HEK293 (cell line): ENCODE results near the gene TMEM222.

Source experiments
- CTCF ChIP-seq: fragments of 450-650 bp; formaldehyde crosslinking; IDR thresholded peaks from 2 replicates; pipeline ENCODE4 v1.5.1; 2016; ENCODE audit warnings: missing biosample characterization, missing genetic modification characterization
- HOXA7 ChIP-seq: sonication (generic); formaldehyde crosslinking; IDR thresholded peaks from 2 replicates; pipeline ENCODE4 v1.8.1; 2022; ENCODE audit warnings: missing genetic modification reagents, borderline replicate concordance
- PRDM1 ChIP-seq: fragments of 450-650 bp; formaldehyde crosslinking; IDR thresholded peaks from 2 replicates; pipeline ENCODE4; 2016; ENCODE audit warnings: missing biosample characterization, missing genetic modification characterization
- REPIN1 ChIP-seq: fragments of 450-650 bp; formaldehyde crosslinking; IDR thresholded peaks from 2 replicates; pipeline ENCODE4 v1.5.1; 2017; ENCODE audit warnings: missing biosample characterization, missing genetic modification characterization, low read depth
- REST ChIP-seq: fragments of 450-650 bp; formaldehyde crosslinking; IDR thresholded peaks from 2 replicates; pipeline ENCODE4 v1.5.1; 2016; ENCODE audit warnings: missing biosample characterization, missing genetic modification characterization
- ZBTB10 ChIP-seq: fragments of 450-650 bp; formaldehyde crosslinking; IDR thresholded peaks from 2 replicates; pipeline ENCODE4 v1.5.1; 2016; ENCODE audit warnings: missing biosample characterization, missing genetic modification characterization
- ZBTB48 ChIP-seq: fragments of 450-650 bp; formaldehyde crosslinking; IDR thresholded peaks from 2 replicates; pipeline ENCODE4 v1.5.1; 2016; ENCODE audit warnings: missing biosample characterization, missing genetic modification characterization
- ZNF121 ChIP-seq: fragments of 450-650 bp; formaldehyde crosslinking; IDR thresholded peaks from 2 replicates; pipeline ENCODE4 v1.5.1; 2016; ENCODE audit warnings: missing biosample characterization, missing genetic modification characterization
- ZNF19 ChIP-seq: fragments of 450-650 bp; formaldehyde crosslinking; IDR thresholded peaks from 2 replicates; pipeline ENCODE4; 2016; ENCODE audit warnings: missing biosample characterization, missing genetic modification characterization, low read depth
- ZNF544 ChIP-seq: fragments of 450-650 bp; formaldehyde crosslinking; IDR thresholded peaks from 2 replicates; pipeline ENCODE4 v1.5.0; 2017; ENCODE audit warnings: missing biosample characterization, missing genetic modification characterization
- ZNF639 ChIP-seq: fragments of 450-650 bp; formaldehyde crosslinking; IDR thresholded peaks from 2 replicates; pipeline ENCODE4 v1.5.1; 2016; ENCODE audit warnings: missing biosample characterization, missing genetic modification characterization
- ZNF843 ChIP-seq: fragments of 450-650 bp; formaldehyde crosslinking; IDR thresholded peaks from 2 replicates; pipeline ENCODE4 v1.5.1; 2016; ENCODE audit warnings: missing biosample characterization, missing genetic modification characterization

- TF ChIP-seq ZNF843 (tag by site-specific recombination) (no peak), PRDM1 (tag by site-specific recombination) (no peak), ZBTB10 (tag by site-specific recombination) (no peak), CTCF (tag by site-specific recombination) (no peak), ZNF639 (tag by site-specific recombination) (no peak), ZNF19 (tag by site-specific recombination) (no peak), ZBTB48 (tag by site-specific recombination) (no peak), REST (no peak), REPIN1 (no peak), ZNF121 (tag by site-specific recombination) (no peak), HOXA7 (no peak), ZNF544 (tag by site-specific recombination) (no peak)
Measured at GRCh38 chr1:27381969-27382762, 60.2 kb downstream of the TMEM222 start.
